ENCODE measurements around the gene SLC7A7.

SLC7A7 gene

GRCh38 chr14:22842211-22843122 lies 27.2 kb upstream of the SLC7A7 start:
- no peak for TF ChIP-seq CTCF (IDR thresholded peaks at IDR 0.05)
- intact Hi-C loops (cut with DNase I; ENCODE audit: low total_unique reads), result loop anchor here (5.0 kb wide), 1 partner anchor 140 kb away; the partner anchor contains the start of gene AJUBA
- Histone ChIP-seq H3K9me3 (no peaks in the 10 kb centered on the region), H3K4me1 (peaks cover 8 to 76% (median 50%) of the 10 kb centered on the region in 4 donors), H3K27me3 (no peaks in the 10 kb centered on the region), H3K27ac (peak overlapping the region; percentile 92 to 97), H3K4me3 (no peak overlapping the region), H3K36me3 (peaks cover 56 to 63% (median 61%) of the 10 kb centered on the region in 3 donors)
- peak; percentile 21 to 63 for DNase-seq

GRCh38 chr14:22841769-22842168 lies 26.5 kb upstream of the SLC7A7 start:
- H3K4me1 ChIP-seq, result peaks cover 3 to 69% (median 43%) of the 10 kb centered on the region in 4 donors
- H3K27ac ChIP-seq, result peak overlapping the region; percentile 92 to 97
- H3K27me3 ChIP-seq, result no peaks in the 10 kb centered on the region
- no peaks in the 10 kb centered on the region for H3K9me3 ChIP-seq
- intact Hi-C loops (cut with DNase I; ENCODE audit: low total_unique reads), result loop anchor here (5.0 kb wide), 1 partner anchor 141 kb away; the partner anchor contains the start of gene AJUBA
- DNase-seq, result peak in 1 of 2 donors; percentile 44
- H3K4me3 ChIP-seq, result no peak overlapping the region
- no peak for TF ChIP-seq CTCF (IDR thresholded peaks at IDR 0.05)
- peaks cover 56 to 60% (median 57%) of the 10 kb centered on the region in 3 donors for H3K36me3 ChIP-seq

GRCh38 chr14:22841311-22841710 lies 26.1 kb upstream of the SLC7A7 start:
- Histone ChIP-seq H3K4me3 (no peak overlapping the region), H3K9me3 (no peaks in the 10 kb centered on the region), H3K27me3 (no peaks in the 10 kb centered on the region), H3K4me1 (peaks cover 0 to 65% (median 38%) of the 10 kb centered on the region in 4 donors), H3K27ac (peak overlapping the region; percentile 17 to 97), H3K36me3 (peaks cover 53 to 55% (median 55%) of the 10 kb centered on the region in 3 donors)
- TF ChIP-seq CTCF (IDR thresholded peaks at IDR 0.05), result no peak
- peak in 1 of 2 donors; percentile 60 for DNase-seq
- intact Hi-C loops (cut with DNase I; ENCODE audit: low total_unique reads), result loop anchor here (5.0 kb wide), 1 partner anchor 141 kb away; the partner anchor contains the start of gene AJUBA

GRCh38 chr14:22839159-22839779 lies 24.0 kb upstream of the SLC7A7 start:
- Histone ChIP-seq H3K4me3 (peak overlapping the region; percentile 84 to 85), H3K9me3 (no peaks in the 10 kb centered on the region), H3K27me3 (no peaks in the 10 kb centered on the region), H3K4me1 (peaks cover 0 to 57% (median 33%) of the 10 kb centered on the region in 4 donors), H3K36me3 (peaks cover 37 to 42% (median 38%) of the 10 kb centered on the region in 3 donors), H3K27ac (peak overlapping the region; percentile 97 to 98)
- peak; percentile 85 to 90 for DNase-seq
- intact Hi-C loops (cut with DNase I; ENCODE audit: low total_unique reads), result loop anchor here (10.0 kb wide), 1 partner anchor 74 kb away; the partner anchor contains the start of gene OXA1L
- TF ChIP-seq CTCF (IDR thresholded peaks at IDR 0.05), result no peak

- no peak for TF ChIP-seq CTCF (IDR thresholded peaks at IDR 0.05)
- Histone ChIP-seq H3K4me3 (peak overlapping the region; percentile 84 to 85), H3K27me3 (no peaks in the 10 kb centered on the region), H3K4me1 (peaks cover 0 to 57% (median 33%) of the 10 kb centered on the region in 4 donors), H3K36me3 (peaks cover 37 to 42% (median 38%) of the 10 kb centered on the region in 3 donors), H3K27ac (peak overlapping the region; percentile 97 to 98), H3K9me3 (no peaks in the 10 kb centered on the region)
- intact Hi-C loops (cut with DNase I; ENCODE audit: low total_unique reads), result loop anchor here (10.0 kb wide), 1 partner anchor 74 kb away; the partner anchor contains the start of gene OXA1L
- no peak for DNase-seq
These were observed 23.4 kb upstream of the SLC7A7 start for GRCh38 chr14:22838631-22839041.
